ENCODE measurements around the gene USP47.

DNA sequence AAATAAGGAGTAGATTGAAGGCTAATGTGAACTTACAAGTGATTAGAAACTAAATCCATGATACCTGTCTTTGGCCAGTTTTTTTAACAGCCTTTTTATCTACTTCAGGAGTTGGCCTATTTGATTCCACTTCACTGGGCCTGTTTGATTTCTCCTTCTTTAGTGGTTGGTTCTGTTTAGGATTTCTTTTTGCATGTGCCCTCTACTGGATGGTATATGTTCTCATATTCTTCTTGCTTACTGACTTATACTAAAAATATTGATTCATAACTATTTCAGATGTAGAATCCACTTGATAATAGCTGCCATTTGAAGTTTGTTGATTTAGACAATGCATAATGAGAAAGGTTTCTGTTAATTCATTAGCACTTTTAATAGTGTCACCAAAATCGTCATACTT is 53.9 kb downstream of the USP47 start:
- no peak for TF ChIP-seq GTF2F1 (IDR thresholded peaks at IDR 0.05; ENCODE audit: borderline replicate concordance, low read depth, low read length)
- TF ChIP-seq, protein P1, sequence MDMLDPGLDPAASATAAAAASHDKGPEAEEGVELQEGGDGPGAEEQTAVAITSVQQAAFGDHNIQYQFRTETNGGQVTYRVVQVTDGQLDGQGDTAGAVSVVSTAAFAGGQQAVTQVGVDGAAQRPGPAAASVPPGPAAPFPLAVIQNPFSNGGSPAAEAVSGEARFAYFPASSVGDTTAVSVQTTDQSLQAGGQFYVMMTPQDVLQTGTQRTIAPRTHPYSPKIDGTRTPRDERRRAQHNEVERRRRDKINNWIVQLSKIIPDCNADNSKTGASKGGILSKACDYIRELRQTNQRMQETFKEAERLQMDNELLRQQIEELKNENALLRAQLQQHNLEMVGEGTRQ (IDR thresholded peaks at IDR 0.05; ENCODE audit: low read length), result no peak
